ENCODE measurements around the gene ZNF334. TPM values are rescaled to one million over a fixed set of nuclear protein-coding genes. Genes with fewer than 3 reads are reported as not detected.

ZNF334 gene
- total RNA-seq, 2 experiments from 2014 or later: not detected

DNA sequence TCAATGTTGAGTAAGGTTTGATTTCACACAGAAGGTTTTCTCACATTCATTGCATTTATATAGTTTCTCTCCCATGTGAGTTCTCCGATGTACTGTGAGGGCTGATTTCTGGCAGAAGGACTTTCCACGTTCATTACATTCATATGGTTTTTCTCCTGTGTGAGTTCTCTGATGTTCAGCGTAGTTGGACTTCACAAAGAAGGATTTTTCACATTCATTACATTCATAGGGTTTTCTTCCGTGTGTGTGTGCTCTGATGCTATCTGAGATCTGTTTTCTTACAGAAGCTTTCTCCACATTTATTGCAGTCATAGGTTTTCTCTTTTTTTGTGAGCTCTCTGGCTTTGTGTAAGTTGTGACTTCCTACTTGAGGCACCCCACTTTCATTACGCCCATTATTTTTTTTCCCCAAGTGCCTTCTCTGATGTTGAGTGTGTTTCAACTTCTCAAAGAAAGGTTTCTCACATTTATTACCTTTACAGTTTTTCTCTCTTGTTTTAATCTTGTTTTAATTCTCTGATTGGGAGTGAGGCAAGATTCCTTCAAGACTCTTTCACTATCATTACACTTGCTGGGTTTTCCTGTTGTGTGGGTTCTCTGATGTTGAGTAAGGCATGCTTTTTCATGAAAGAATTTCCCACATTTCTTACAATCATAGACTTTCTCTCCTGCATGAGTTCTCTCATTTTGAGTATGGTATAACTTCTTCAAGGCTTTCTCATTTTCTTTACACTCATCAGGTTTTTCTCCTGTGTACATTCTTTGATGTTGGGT, 56.9 kb downstream of the ZNF334 start:
- CTCF ChIA-PET (ENCODE audit: unreplicated experiment): no interaction called here
- intact Hi-C loops (cut with micrococcal nuclease; ENCODE audit: unreplicated experiment): no loop called here
- POLR2A ChIA-PET: no interaction called here

DNA sequence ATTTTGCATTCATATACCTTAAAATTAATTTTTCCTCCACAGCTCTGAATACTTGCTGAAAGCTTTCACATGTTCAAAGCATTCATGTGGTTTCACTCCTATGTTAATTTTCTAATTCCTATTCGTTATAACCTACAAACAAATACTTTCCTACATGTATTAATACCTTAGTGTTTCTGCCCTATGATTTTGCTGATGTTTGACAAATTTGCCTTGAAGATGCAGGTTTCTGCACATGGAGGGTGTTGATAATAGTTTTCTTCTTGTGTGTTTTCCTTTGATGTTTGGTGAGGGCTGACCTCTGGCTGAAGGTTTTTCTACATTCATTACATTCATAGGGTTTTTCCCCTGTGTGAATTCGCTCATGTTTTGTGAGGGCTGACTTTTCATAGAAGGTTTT, 57.6 kb downstream of the ZNF334 start:
- ChIA-PET POLR2A (no interaction called here), CTCF (ENCODE audit: unreplicated experiment) (no interaction called here)
- Histone ChIP-seq H3K9me3 (ENCODE audit: low read length) (no peaks in the 10 kb centered on the region), H4K20me1 (ENCODE audit: insufficient read depth, low read length) (no peaks in the 10 kb centered on the region), H3K36me3 (ENCODE audit: insufficient read depth, low read length) (no peaks in the 10 kb centered on the region), H3K4me1 (ENCODE audit: insufficient read depth, low read length, poor library complexity, severe bottlenecking) (no peaks in the 10 kb centered on the region), H3K4me3 (ENCODE audit: low read depth, low read length, poor library complexity, severe bottlenecking) (no peak overlapping the region), H3K27ac (ENCODE audit: low read depth, low read length, poor library complexity, severe bottlenecking) (no peak overlapping the region), H3K9me2 (ENCODE audit: insufficient read depth, low read length) (no peaks in the 10 kb centered on the region), H3K79me2 (ENCODE audit: insufficient read depth, low read depth, low read length) (no peaks in the 10 kb centered on the region), H3K4me2 (ENCODE audit: low read length) (no peak overlapping the region), H2AFZ (ENCODE audit: low read length) (no peak overlapping the region)
- TF ChIP-seq CTCF (conservative IDR thresholded peaks at IDR 0.05; ENCODE audit: low read length): no peak
- no peak for TF ChIP-seq EZH2phosphoT487 (IDR thresholded peaks at IDR 0.05; ENCODE audit: borderline replicate concordance, low read depth, low read length)
- no peak for DNase-seq (ENCODE audit: low spot score)
- intact Hi-C loops (cut with micrococcal nuclease; ENCODE audit: unreplicated experiment): no loop called here
- BruUV-seq (replicated peaks): no TSS peak

More for the DNA sequence above, 56.9 kb downstream of the ZNF334 start:
- BruUV-seq (replicated peaks): no TSS peak
- no peak overlapping the region for H2AFZ ChIP-seq (ENCODE audit: low read length)
- no peaks in the 10 kb centered on the region for H3K9me3 ChIP-seq (ENCODE audit: low read length)
- TF ChIP-seq CTCF (conservative IDR thresholded peaks at IDR 0.05; ENCODE audit: low read length): no peak
- TF ChIP-seq EZH2phosphoT487 (IDR thresholded peaks at IDR 0.05; ENCODE audit: borderline replicate concordance, low read depth, low read length): no peak
- no peak overlapping the region for H3K4me3 ChIP-seq (ENCODE audit: low read depth, low read length, poor library complexity, severe bottlenecking)
- H3K4me2 ChIP-seq (ENCODE audit: low read length): no peak overlapping the region
- H3K4me1 ChIP-seq (ENCODE audit: insufficient read depth, low read length, poor library complexity, severe bottlenecking): no peaks in the 10 kb centered on the region
- DNase-seq (ENCODE audit: low spot score): no peak
- no peaks in the 10 kb centered on the region for H4K20me1 ChIP-seq (ENCODE audit: insufficient read depth, low read length)
- H3K9me2 ChIP-seq (ENCODE audit: insufficient read depth, low read length): no peaks in the 10 kb centered on the region
- no peak overlapping the region for H3K27ac ChIP-seq (ENCODE audit: low read depth, low read length, poor library complexity, severe bottlenecking)
- H3K79me2 ChIP-seq (ENCODE audit: insufficient read depth, low read depth, low read length): no peaks in the 10 kb centered on the region
- no peaks in the 10 kb centered on the region for H3K36me3 ChIP-seq (ENCODE audit: insufficient read depth, low read length)

Other genes starting within 250 kb of the ZNF334 start
- gene CDH22, start 205.1 kb downstream of the ZNF334 start, total RNA-seq (2014; rRNA removed; shearing (Covaris generic)): not detected in 2 replicates
- not detected in 2 replicates for gene CDH22, start 205.1 kb downstream of the ZNF334 start, total RNA-seq (2022)
- 16.0 and 18.9 TPM in 2 replicates for gene ELMO2, start 106.9 kb downstream of the ZNF334 start, total RNA-seq (2014; rRNA removed; shearing (Covaris generic))
- gene ELMO2, start 106.9 kb downstream of the ZNF334 start, total RNA-seq (2022): 33.5 and 36.4 TPM in 2 replicates
- not detected in 2 replicates for gene OCSTAMP, start 37.1 kb upstream of the ZNF334 start, total RNA-seq (2014; rRNA removed; shearing (Covaris generic))
- gene OCSTAMP, start 37.1 kb upstream of the ZNF334 start, total RNA-seq (2022): not detected in 2 replicates
- not detected in 2 replicates for gene SLC13A3, start 137.9 kb upstream of the ZNF334 start, total RNA-seq (2014; rRNA removed; shearing (Covaris generic))
- gene SLC13A3, start 137.9 kb upstream of the ZNF334 start, total RNA-seq (2022): not detected in 2 replicates
- 25.2 and 32.9 TPM in 2 replicates for gene TP53RK, start 175.9 kb upstream of the ZNF334 start, total RNA-seq (2014; rRNA removed; shearing (Covaris generic))
- 18.6 and 19.7 TPM in 2 replicates for gene TP53RK, start 175.9 kb upstream of the ZNF334 start, total RNA-seq (2022)
- not detected in 2 replicates for gene SLC2A10, start 196.1 kb upstream of the ZNF334 start, total RNA-seq (2014; rRNA removed; shearing (Covaris generic))
- gene SLC2A10, start 196.1 kb upstream of the ZNF334 start, total RNA-seq (2022): not detected in 2 replicates

Data from OCI-LY7 (cell line).